ENCODE results near the gene SMNDC1.
A peak's percentile ranks its signal among the peaks of the same experiment; 100 is the strongest.

Gene SMNDC1

GRCh38 chr10:110278562-110279406 lies 25.9 kb downstream of the SMNDC1 start:
- Histone ChIP-seq H2BK5ac (ENCODE audit: low read length) (no peak overlapping the region), H3K23ac (ENCODE audit: low read length) (no peak overlapping the region), H3K36me3 (ENCODE audit: control insufficient read depth, insufficient read depth, low read length) (no peaks in the 10 kb centered on the region), H2BK15ac (replicated peaks; ENCODE audit: low read depth) (no peak overlapping the region), H4K8ac (ENCODE audit: low read depth, low read length) (no peak overlapping the region), H3K4me1 (ENCODE audit: control insufficient read depth, low read depth, low read length) (no peaks in the 10 kb centered on the region), H3K4me2 (ENCODE audit: low read length) (no peak overlapping the region), H2BK120ac (ENCODE audit: low read depth, low read length) (no peak overlapping the region), H3K4ac (ENCODE audit: low read depth, low read length) (no peak overlapping the region), H3K56ac (ENCODE audit: low read length) (no peak overlapping the region), H4K5ac (ENCODE audit: low read length) (no peak overlapping the region), H2AK5ac (ENCODE audit: low read length) (no peak overlapping the region), H3K79me2 (ENCODE audit: control insufficient read depth, insufficient read depth, low read length) (no peaks in the 10 kb centered on the region), H3K9ac (ENCODE audit: low read length) (no peak overlapping the region), H3K4me3 (ENCODE audit: low read length) (no peak overlapping the region), H3K27ac (ENCODE audit: low read depth, low read length) (no peak overlapping the region), H3K27me3 (ENCODE audit: insufficient read depth, low read length, poor library complexity) (no peaks in the 10 kb centered on the region), H3K79me1 (ENCODE audit: low read length) (no peaks in the 10 kb centered on the region), H3K18ac (ENCODE audit: low read length) (no peak overlapping the region)
- no CpG with 5 or more reads among the region's 7 CpGs for WGBS (ENCODE audit: extremely low coverage, insufficient coverage, low lambda C conversion rate)
- DNase-seq = no peak

DNA sequence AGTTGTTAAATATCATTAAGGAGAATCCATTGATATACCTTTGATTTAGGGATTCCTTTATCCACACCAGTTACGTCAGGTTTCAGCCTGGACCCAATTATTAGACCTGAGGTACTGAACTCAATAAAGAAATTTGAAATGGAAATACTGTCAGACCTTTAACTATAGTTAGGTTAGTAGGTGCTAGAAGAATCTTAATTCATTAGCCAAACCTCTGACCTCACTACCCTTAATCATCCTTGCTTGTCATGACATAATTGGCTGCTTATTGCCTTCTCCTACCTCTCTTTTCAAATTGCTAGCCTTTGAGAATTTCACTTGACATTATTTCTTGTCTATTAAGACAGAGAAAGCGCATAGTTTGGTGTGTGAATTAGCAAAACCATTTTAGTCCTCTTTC lies 27.1 kb downstream of the SMNDC1 start:
- Histone ChIP-seq H2BK120ac (ENCODE audit: low read depth, low read length) (no peak overlapping the region), H3K18ac (ENCODE audit: low read length) (no peak overlapping the region), H3K23ac (ENCODE audit: low read length) (no peak overlapping the region), H3K27me3 (ENCODE audit: insufficient read depth, low read length, poor library complexity) (no peaks in the 10 kb centered on the region), H3K36me3 (ENCODE audit: control insufficient read depth, insufficient read depth, low read length) (no peaks in the 10 kb centered on the region), H4K8ac (ENCODE audit: low read depth, low read length) (no peak overlapping the region), H3K56ac (ENCODE audit: low read length) (peak overlapping the region; percentile 4), H2AK5ac (ENCODE audit: low read length) (no peak overlapping the region), H4K5ac (ENCODE audit: low read length) (no peak overlapping the region), H2BK5ac (ENCODE audit: low read length) (no peak overlapping the region), H3K79me2 (ENCODE audit: control insufficient read depth, insufficient read depth, low read length) (no peaks in the 10 kb centered on the region), H3K4me2 (ENCODE audit: low read length) (no peak overlapping the region), H3K4me3 (ENCODE audit: low read length) (no peak overlapping the region), H3K79me1 (ENCODE audit: low read length) (no peaks in the 10 kb centered on the region), H2BK15ac (replicated peaks; ENCODE audit: low read depth) (no peak overlapping the region), H3K27ac (ENCODE audit: low read depth, low read length) (no peak overlapping the region), H3K4ac (ENCODE audit: low read depth, low read length) (no peak overlapping the region), H3K4me1 (ENCODE audit: control insufficient read depth, low read depth, low read length) (no peaks in the 10 kb centered on the region), H3K9ac (ENCODE audit: low read length) (no peak overlapping the region)
- WGBS (ENCODE audit: extremely low coverage, insufficient coverage, low lambda C conversion rate) = no CpG with 5 or more reads among the region's 2 CpGs
- no peak for DNase-seq

DNA sequence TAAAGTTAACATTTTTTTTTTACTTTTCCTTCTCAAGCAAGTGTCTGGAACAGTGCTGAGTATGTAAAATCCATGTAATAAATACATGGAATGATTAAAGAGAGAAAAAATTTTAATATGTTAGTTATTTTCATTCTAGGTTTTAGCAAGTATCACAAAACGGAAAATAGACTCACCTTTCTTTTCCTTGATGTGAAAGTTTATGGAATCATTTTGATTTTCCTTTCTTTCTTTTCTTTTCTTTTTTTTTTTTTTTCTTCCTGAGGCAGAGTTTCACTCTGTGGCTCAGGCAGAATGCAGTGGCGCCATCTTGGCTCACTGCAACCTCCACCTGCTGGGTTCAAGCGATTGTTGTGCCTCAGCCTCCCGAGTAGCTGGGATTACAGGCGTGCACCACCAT lies 28.1 kb downstream of the SMNDC1 start:
- Histone ChIP-seq H4K5ac (ENCODE audit: low read length) (no peak overlapping the region), H3K4me3 (ENCODE audit: low read length) (no peak overlapping the region), H3K4me1 (ENCODE audit: control insufficient read depth, low read depth, low read length) (no peaks in the 10 kb centered on the region), H3K4ac (ENCODE audit: low read depth, low read length) (no peak overlapping the region), H3K79me1 (ENCODE audit: low read length) (no peaks in the 10 kb centered on the region), H3K18ac (ENCODE audit: low read length) (no peak overlapping the region), H2AK5ac (ENCODE audit: low read length) (no peak overlapping the region), H3K4me2 (ENCODE audit: low read length) (no peak overlapping the region), H3K36me3 (ENCODE audit: control insufficient read depth, insufficient read depth, low read length) (no peaks in the 10 kb centered on the region), H4K8ac (ENCODE audit: low read depth, low read length) (no peak overlapping the region), H2BK120ac (ENCODE audit: low read depth, low read length) (no peak overlapping the region), H2BK5ac (ENCODE audit: low read length) (no peak overlapping the region), H2BK15ac (replicated peaks; ENCODE audit: low read depth) (no peak overlapping the region), H3K79me2 (ENCODE audit: control insufficient read depth, insufficient read depth, low read length) (no peaks in the 10 kb centered on the region), H3K23ac (ENCODE audit: low read length) (no peak overlapping the region), H3K27me3 (ENCODE audit: insufficient read depth, low read length, poor library complexity) (no peaks in the 10 kb centered on the region), H3K56ac (ENCODE audit: low read length) (no peak overlapping the region), H3K27ac (ENCODE audit: low read depth, low read length) (no peak overlapping the region), H3K9ac (ENCODE audit: low read length) (no peak overlapping the region)
- no CpG with 5 or more reads among the region's 5 CpGs for WGBS (ENCODE audit: extremely low coverage, insufficient coverage, low lambda C conversion rate)
- no peak for DNase-seq

GRCh38 chr10:110275128-110275729 lies 29.5 kb downstream of the SMNDC1 start:
- no CpG with 5 or more reads among the region's 2 CpGs for WGBS (ENCODE audit: extremely low coverage, insufficient coverage, low lambda C conversion rate)

GRCh38 chr10:110274647-110275046 lies 30.1 kb downstream of the SMNDC1 start:
- no CpG with 5 or more reads among the region's 6 CpGs for WGBS (ENCODE audit: extremely low coverage, insufficient coverage, low lambda C conversion rate)
- H3K27me3 ChIP-seq (ENCODE audit: insufficient read depth, low read length, poor library complexity) = no peaks in the 10 kb centered on the region

More at GRCh38 chr10:110275128-110275729, 29.5 kb downstream of the SMNDC1 start:
- Histone ChIP-seq H3K4me2 (ENCODE audit: low read length) (no peak overlapping the region), H4K8ac (ENCODE audit: low read depth, low read length) (no peak overlapping the region), H3K27ac (ENCODE audit: low read depth, low read length) (no peak overlapping the region), H3K4ac (ENCODE audit: low read depth, low read length) (no peak overlapping the region), H2BK120ac (ENCODE audit: low read depth, low read length) (no peak overlapping the region), H2BK15ac (replicated peaks; ENCODE audit: low read depth) (no peak overlapping the region), H4K5ac (ENCODE audit: low read length) (no peak overlapping the region), H3K27me3 (ENCODE audit: insufficient read depth, low read length, poor library complexity) (no peaks in the 10 kb centered on the region), H3K18ac (ENCODE audit: low read length) (no peak overlapping the region), H2AK5ac (ENCODE audit: low read length) (no peak overlapping the region), H3K4me1 (ENCODE audit: control insufficient read depth, low read depth, low read length) (no peaks in the 10 kb centered on the region), H2BK5ac (ENCODE audit: low read length) (no peak overlapping the region), H3K23ac (ENCODE audit: low read length) (no peak overlapping the region), H3K56ac (ENCODE audit: low read length) (no peak overlapping the region), H3K4me3 (ENCODE audit: low read length) (no peak overlapping the region), H3K79me1 (ENCODE audit: low read length) (no peaks in the 10 kb centered on the region), H3K36me3 (ENCODE audit: control insufficient read depth, insufficient read depth, low read length) (no peaks in the 10 kb centered on the region), H3K79me2 (ENCODE audit: control insufficient read depth, insufficient read depth, low read length) (no peaks in the 10 kb centered on the region), H3K9ac (ENCODE audit: low read length) (no peak overlapping the region)
- DNase-seq = no peak

More at GRCh38 chr10:110274647-110275046, 30.1 kb downstream of the SMNDC1 start:
- Histone ChIP-seq H2BK120ac (ENCODE audit: low read depth, low read length) (no peak overlapping the region), H3K18ac (ENCODE audit: low read length) (no peak overlapping the region), H3K4ac (ENCODE audit: low read depth, low read length) (no peak overlapping the region), H3K79me1 (ENCODE audit: low read length) (no peaks in the 10 kb centered on the region), H2AK5ac (ENCODE audit: low read length) (no peak overlapping the region), H3K9ac (ENCODE audit: low read length) (no peak overlapping the region), H3K4me3 (ENCODE audit: low read length) (no peak overlapping the region), H3K4me1 (ENCODE audit: control insufficient read depth, low read depth, low read length) (no peaks in the 10 kb centered on the region), H3K79me2 (ENCODE audit: control insufficient read depth, insufficient read depth, low read length) (no peaks in the 10 kb centered on the region), H3K27ac (ENCODE audit: low read depth, low read length) (no peak overlapping the region), H3K56ac (ENCODE audit: low read length) (no peak overlapping the region), H3K23ac (ENCODE audit: low read length) (no peak overlapping the region), H4K8ac (ENCODE audit: low read depth, low read length) (no peak overlapping the region), H2BK5ac (ENCODE audit: low read length) (no peak overlapping the region), H4K5ac (ENCODE audit: low read length) (no peak overlapping the region), H2BK15ac (replicated peaks; ENCODE audit: low read depth) (no peak overlapping the region), H3K4me2 (ENCODE audit: low read length) (no peak overlapping the region), H3K36me3 (ENCODE audit: control insufficient read depth, insufficient read depth, low read length) (no peaks in the 10 kb centered on the region)
- no peak for DNase-seq
